GM23338 (cell line): Measurements from ENCODE around the gene GNG7. TPM values are rescaled to one million over a fixed set of nuclear protein-coding genes. Genes with fewer than 3 reads are reported as not detected.

Experiments used
- CREB1 ChIP-seq: fragments of 250-450 bp; sonication (Bioruptor Pico); IDR thresholded peaks from 2 replicates; pipeline ENCODE4 v1.5.0; 2020; ENCODE audit warnings: low read depth, mild to moderate bottlenecking, moderate library complexity
- EZH2 ChIP-seq: fragments of 200-600 bp; sonication (generic); IDR thresholded peaks from one replicate; pipeline ENCODE4 v1.8.0; 2017; ENCODE audit warnings: antibody characterized with exemption, mild to moderate bottlenecking, low read depth; ENCODE audit not compliant: unreplicated experiment
- EZH2phosphoT487 ChIP-seq: fragments of 200-600 bp; sonication (generic); IDR thresholded peaks from one replicate; pipeline ENCODE4 v1.8.1; 2018; ENCODE audit warnings: antibody characterized with exemption; ENCODE audit not compliant: unreplicated experiment
- JUNB ChIP-seq: IDR thresholded peaks from one replicate; pipeline ENCODE4 v1.6.1; 2016; ENCODE audit warnings: antibody characterized with exemption; ENCODE audit not compliant: unreplicated experiment
- POLR2AphosphoS5 ChIP-seq: IDR thresholded peaks from 2 replicates; pipeline ENCODE4 v1.6.1; 2016; ENCODE audit warnings: antibody characterized with exemption, low read depth
- STAT1 ChIP-seq: IDR thresholded peaks from one replicate; pipeline ENCODE4 v1.6.1; 2016; ENCODE audit warnings: antibody characterized with exemption; ENCODE audit not compliant: unreplicated experiment
- polyA plus RNA-seq: library from polyadenylated mRNA; unstranded; fragments of >200 nt; fragmentation: Nextera tagmentation; extraction: Ambion mirVana; gene quantifications from 2 replicates; pipeline ENCODE4 v1.2.1, GENCODE V29; 2016
- total RNA-seq: library from RNA; depleted of rRNA; stranded (reverse); fragments of >200 nt; shearing (Covaris generic); gene quantifications from 2 replicates; pipeline ENCODE4 v1.2.3, GENCODE V29; 2014
- TF ChIP-seq, protein P1 (sequence below): fragments of 250-450 bp; sonication (Bioruptor Pico); IDR thresholded peaks from 2 replicates; pipeline ENCODE4 v1.5.0; 2020; ENCODE audit warnings: mild to moderate bottlenecking, moderate library complexity
- TF ChIP-seq, protein P2 (sequence below), 2 experiments: fragments of 200-600 bp in 1 of 2; sonication (generic) in 1 of 2; conservative IDR thresholded peaks; 2 replicates each; pipeline versions ENCODE4 v1.5.1 to v1.6.1; 2016 to 2017; ENCODE audit warnings: antibody characterized with exemption in 2 of 2, low read depth in 2 of 2, mild to moderate bottlenecking in 2 of 2, moderate library complexity in 1 of 2

Gene GNG7
- total and polyA plus RNA-seq, 2 experiments from 2014 or later, result 5.1 to 5.4 TPM

DNA sequence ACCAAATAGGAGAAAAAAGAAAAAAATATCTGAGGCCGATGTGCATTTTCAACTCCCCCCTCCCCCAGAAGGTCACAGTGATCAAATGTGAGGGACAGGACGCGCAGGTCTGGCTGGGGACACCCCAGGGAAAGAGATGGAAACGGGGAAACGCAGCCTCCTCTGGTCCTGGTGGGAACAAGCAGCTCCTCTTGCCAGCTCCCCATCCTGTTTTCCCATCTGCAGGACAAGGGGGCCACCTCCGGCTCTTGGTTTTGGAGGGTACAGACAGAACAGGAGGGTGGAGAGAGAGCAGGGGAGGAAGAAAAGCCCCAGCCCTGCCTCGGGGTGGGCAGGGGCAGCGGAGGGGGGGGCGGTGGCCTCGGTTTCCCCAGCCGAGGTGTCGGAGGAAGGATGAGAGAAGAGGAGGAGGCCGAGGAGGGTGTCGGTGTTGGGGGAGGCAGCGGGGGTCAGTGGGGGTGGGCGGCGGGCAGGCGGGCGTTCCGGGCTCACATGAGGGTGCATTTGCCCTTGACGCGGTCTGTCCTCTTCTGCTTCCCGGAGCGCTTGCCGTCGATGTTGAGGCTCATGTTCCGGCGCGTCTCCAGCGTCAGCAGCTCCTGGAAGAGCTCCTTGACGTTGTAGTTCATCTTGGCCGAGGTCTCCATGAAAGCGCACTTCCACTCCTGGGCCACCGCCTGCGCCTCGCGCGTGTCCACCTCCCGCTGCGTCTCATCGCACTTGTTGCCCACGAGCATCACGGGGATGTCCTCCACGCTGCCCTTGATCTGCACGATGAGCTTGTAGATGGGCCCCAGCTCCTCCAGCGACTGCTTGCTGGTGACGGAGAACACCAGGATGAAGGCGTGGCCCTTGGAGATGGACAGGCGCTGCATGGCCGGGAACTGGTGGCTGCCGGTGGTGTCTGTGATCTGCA, 14.5 kb upstream of the GNG7 start (continued):
- TF ChIP-seq, protein P1, sequence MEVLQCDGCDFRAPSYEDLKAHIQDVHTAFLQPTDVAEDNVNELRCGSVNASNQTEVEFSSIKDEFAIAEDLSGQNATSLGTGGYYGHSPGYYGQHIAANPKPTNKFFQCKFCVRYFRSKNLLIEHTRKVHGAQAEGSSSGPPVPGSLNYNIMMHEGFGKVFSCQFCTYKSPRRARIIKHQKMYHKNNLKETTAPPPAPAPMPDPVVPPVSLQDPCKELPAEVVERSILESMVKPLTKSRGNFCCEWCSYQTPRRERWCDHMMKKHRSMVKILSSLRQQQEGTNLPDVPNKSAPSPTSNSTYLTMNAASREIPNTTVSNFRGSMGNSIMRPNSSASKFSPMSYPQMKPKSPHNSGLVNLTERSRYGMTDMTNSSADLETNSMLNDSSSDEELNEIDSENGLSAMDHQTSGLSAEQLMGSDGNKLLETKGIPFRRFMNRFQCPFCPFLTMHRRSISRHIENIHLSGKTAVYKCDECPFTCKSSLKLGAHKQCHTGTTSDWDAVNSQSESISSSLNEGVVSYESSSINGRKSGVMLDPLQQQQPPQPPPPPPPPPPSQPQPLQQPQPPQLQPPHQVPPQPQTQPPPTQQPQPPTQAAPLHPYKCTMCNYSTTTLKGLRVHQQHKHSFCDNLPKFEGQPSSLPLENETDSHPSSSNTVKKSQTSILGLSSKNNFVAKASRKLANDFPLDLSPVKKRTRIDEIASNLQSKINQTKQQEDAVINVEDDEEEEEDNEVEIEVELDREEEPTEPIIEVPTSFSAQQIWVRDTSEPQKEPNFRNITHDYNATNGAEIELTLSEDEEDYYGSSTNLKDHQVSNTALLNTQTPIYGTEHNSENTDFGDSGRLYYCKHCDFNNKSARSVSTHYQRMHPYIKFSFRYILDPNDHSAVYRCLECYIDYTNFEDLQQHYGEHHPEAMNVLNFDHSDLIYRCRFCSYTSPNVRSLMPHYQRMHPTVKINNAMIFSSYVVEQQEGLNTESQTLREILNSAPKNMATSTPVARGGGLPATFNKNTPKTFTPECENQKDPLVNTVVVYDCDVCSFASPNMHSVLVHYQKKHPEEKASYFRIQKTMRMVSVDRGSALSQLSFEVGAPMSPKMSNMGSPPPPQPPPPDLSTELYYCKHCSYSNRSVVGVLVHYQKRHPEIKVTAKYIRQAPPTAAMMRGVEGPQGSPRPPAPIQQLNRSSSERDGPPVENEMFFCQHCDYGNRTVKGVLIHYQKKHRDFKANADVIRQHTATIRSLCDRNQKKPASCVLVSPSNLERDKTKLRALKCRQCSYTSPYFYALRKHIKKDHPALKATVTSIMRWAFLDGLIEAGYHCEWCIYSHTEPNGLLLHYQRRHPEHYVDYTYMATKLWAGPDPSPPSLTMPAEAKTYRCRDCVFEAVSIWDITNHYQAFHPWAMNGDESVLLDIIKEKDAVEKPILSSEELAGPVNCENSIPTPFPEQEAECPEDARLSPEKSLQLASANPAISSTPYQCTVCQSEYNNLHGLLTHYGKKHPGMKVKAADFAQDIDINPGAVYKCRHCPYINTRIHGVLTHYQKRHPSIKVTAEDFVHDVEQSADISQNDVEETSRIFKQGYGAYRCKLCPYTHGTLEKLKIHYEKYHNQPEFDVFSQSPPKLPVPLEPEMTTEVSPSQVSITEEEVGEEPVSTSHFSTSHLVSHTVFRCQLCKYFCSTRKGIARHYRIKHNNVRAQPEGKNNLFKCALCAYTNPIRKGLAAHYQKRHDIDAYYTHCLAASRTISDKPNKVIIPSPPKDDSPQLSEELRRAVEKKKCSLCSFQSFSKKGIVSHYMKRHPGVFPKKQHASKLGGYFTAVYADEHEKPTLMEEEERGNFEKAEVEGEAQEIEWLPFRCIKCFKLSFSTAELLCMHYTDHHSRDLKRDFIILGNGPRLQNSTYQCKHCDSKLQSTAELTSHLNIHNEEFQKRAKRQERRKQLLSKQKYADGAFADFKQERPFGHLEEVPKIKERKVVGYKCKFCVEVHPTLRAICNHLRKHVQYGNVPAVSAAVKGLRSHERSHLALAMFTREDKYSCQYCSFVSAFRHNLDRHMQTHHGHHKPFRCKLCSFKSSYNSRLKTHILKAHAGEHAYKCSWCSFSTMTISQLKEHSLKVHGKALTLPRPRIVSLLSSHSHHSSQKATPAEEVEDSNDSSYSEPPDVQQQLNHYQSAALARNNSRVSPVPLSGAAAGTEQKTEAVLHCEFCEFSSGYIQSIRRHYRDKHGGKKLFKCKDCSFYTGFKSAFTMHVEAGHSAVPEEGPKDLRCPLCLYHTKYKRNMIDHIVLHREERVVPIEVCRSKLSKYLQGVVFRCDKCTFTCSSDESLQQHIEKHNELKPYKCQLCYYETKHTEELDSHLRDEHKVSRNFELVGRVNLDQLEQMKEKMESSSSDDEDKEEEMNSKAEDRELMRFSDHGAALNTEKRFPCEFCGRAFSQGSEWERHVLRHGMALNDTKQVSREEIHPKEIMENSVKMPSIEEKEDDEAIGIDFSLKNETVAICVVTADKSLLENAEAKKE (CRISPR knock-in tag), result no peak
- TF ChIP-seq, protein P2, sequence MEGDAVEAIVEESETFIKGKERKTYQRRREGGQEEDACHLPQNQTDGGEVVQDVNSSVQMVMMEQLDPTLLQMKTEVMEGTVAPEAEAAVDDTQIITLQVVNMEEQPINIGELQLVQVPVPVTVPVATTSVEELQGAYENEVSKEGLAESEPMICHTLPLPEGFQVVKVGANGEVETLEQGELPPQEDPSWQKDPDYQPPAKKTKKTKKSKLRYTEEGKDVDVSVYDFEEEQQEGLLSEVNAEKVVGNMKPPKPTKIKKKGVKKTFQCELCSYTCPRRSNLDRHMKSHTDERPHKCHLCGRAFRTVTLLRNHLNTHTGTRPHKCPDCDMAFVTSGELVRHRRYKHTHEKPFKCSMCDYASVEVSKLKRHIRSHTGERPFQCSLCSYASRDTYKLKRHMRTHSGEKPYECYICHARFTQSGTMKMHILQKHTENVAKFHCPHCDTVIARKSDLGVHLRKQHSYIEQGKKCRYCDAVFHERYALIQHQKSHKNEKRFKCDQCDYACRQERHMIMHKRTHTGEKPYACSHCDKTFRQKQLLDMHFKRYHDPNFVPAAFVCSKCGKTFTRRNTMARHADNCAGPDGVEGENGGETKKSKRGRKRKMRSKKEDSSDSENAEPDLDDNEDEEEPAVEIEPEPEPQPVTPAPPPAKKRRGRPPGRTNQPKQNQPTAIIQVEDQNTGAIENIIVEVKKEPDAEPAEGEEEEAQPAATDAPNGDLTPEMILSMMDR (conservative IDR thresholded peaks at IDR 0.05; ENCODE audit: low read depth in 2 of 2), result no peak
- TF ChIP-seq EZH2, result no peak
- no peak for TF ChIP-seq EZH2phosphoT487
- no peak for TF ChIP-seq CREB1 (CRISPR knock-in tag)
- no peak for TF ChIP-seq JUNB
- no peak for TF ChIP-seq STAT1
- no peak for TF ChIP-seq POLR2AphosphoS5
